ENCODE data around the gene EYS.

The EYS gene

GRCh38 chr6:64411226-64411625 is 1295.8 kb downstream of the EYS start:
- DNase-seq: no peak
- Histone ChIP-seq H3K18ac (ENCODE audit: low read depth in 1 of 2, low read length in 2 of 2) (no peak overlapping the region), H3K9me3 (ENCODE audit: control insufficient read depth, low read length) (peaks cover 6% of the 10 kb centered on the region), H2BK120ac (ENCODE audit: low read depth, low read length) (no peak overlapping the region), H3K4ac (ENCODE audit: low read depth in 1 of 2, low read length in 2 of 2) (no peak overlapping the region), H3K27me3 (ENCODE audit: control insufficient read depth in 1 of 2, insufficient read depth in 1 of 2, low read length in 2 of 2) (no peaks in the 10 kb centered on the region), H2AK5ac (ENCODE audit: low read length, severe bottlenecking) (no peak overlapping the region), H3K27ac (ENCODE audit: low read length, poor library complexity, severe bottlenecking) (no peak overlapping the region), H3K9ac (ENCODE audit: low read length) (peak overlapping the region; percentile 34), H3K4me3 (ENCODE audit: insufficient read depth in 1 of 2, low read depth in 1 of 2, low read length in 2 of 2) (no peak overlapping the region), H3K14ac (ENCODE audit: low read length in 2 of 2) (no peak overlapping the region), H3K36me3 (ENCODE audit: control insufficient read depth in 1 of 2, insufficient read depth in 2 of 2, low read depth in 1 of 2, low read length in 2 of 2) (no peaks in the 10 kb centered on the region), H4K91ac (ENCODE audit: low read length) (no peak overlapping the region), H3K23ac (ENCODE audit: low read length in 2 of 2) (no peak overlapping the region), H3K4me1 (ENCODE audit: control insufficient read depth, insufficient read depth, low read depth, low read length) (no peaks in the 10 kb centered on the region), H2BK5ac (ENCODE audit: low read depth, low read length, poor library complexity, severe bottlenecking) (no peak overlapping the region), H4K8ac (ENCODE audit: low read length) (no peak overlapping the region), H2BK15ac (ENCODE audit: low read depth, poor library complexity, severe bottlenecking) (no peak overlapping the region), H2BK12ac (ENCODE audit: low read length in 2 of 2) (no peak overlapping the region), H3K4me2 (ENCODE audit: low read length, poor library complexity, severe bottlenecking) (no peak overlapping the region), H2AFZ (ENCODE audit: low read depth, low read length) (no peak overlapping the region), H3K79me1 (replicated peaks; ENCODE audit: low read length, poor library complexity, severe bottlenecking) (no peaks in the 10 kb centered on the region)

GRCh38 chr6:64409948-64410347 is 1297.1 kb downstream of the EYS start:
- no peaks in the 10 kb centered on the region for H3K4me1 ChIP-seq (ENCODE audit: control insufficient read depth, insufficient read depth, low read depth, low read length)
- H2AK5ac ChIP-seq (ENCODE audit: low read length, severe bottlenecking): no peak overlapping the region
- no peak overlapping the region for H3K23ac ChIP-seq (ENCODE audit: low read length in 2 of 2)

GRCh38 chr6:64404396-64404795 is 1302.6 kb downstream of the EYS start:
- Histone ChIP-seq H3K9me3 (ENCODE audit: control insufficient read depth, low read length) (no peaks in the 10 kb centered on the region), H3K4me2 (ENCODE audit: low read length, poor library complexity, severe bottlenecking) (no peak overlapping the region), H3K27me3 (ENCODE audit: control insufficient read depth in 1 of 2, insufficient read depth in 1 of 2, low read length in 2 of 2) (no peaks in the 10 kb centered on the region), H3K14ac (ENCODE audit: low read length in 2 of 2) (no peak overlapping the region), H2AFZ (ENCODE audit: low read depth, low read length) (no peak overlapping the region), H4K8ac (ENCODE audit: low read length) (no peak overlapping the region), H3K9ac (ENCODE audit: low read length) (no peak overlapping the region), H2BK15ac (ENCODE audit: low read depth, poor library complexity, severe bottlenecking) (no peak overlapping the region), H3K79me1 (replicated peaks; ENCODE audit: low read length, poor library complexity, severe bottlenecking) (no peaks in the 10 kb centered on the region), H3K18ac (ENCODE audit: low read depth in 1 of 2, low read length in 2 of 2) (no peak overlapping the region), H2BK12ac (ENCODE audit: low read length in 2 of 2) (no peak overlapping the region), H3K4ac (ENCODE audit: low read depth in 1 of 2, low read length in 2 of 2) (no peak overlapping the region), H4K91ac (ENCODE audit: low read length) (no peak overlapping the region), H2BK120ac (ENCODE audit: low read depth, low read length) (no peak overlapping the region), H2BK5ac (ENCODE audit: low read depth, low read length, poor library complexity, severe bottlenecking) (no peak overlapping the region), H2AK5ac (ENCODE audit: low read length, severe bottlenecking) (no peak overlapping the region), H3K23ac (ENCODE audit: low read length in 2 of 2) (no peak overlapping the region), H3K4me1 (ENCODE audit: control insufficient read depth, insufficient read depth, low read depth, low read length) (no peaks in the 10 kb centered on the region), H3K27ac (ENCODE audit: low read length, poor library complexity, severe bottlenecking) (no peak overlapping the region), H3K4me3 (ENCODE audit: insufficient read depth in 1 of 2, low read depth in 1 of 2, low read length in 2 of 2) (no peak overlapping the region), H3K36me3 (ENCODE audit: control insufficient read depth in 1 of 2, insufficient read depth in 2 of 2, low read depth in 1 of 2, low read length in 2 of 2) (no peaks in the 10 kb centered on the region)
- no peak for DNase-seq
- 100% methylated on average over 2 of the region's 5 CpGs for WGBS

More at GRCh38 chr6:64409948-64410347, 1297.1 kb downstream of the EYS start:
- Histone ChIP-seq H2BK120ac (ENCODE audit: low read depth, low read length) (no peak overlapping the region), H2BK5ac (ENCODE audit: low read depth, low read length, poor library complexity, severe bottlenecking) (no peak overlapping the region), H2BK15ac (ENCODE audit: low read depth, poor library complexity, severe bottlenecking) (no peak overlapping the region), H3K9ac (ENCODE audit: low read length) (no peak overlapping the region), H3K9me3 (ENCODE audit: control insufficient read depth, low read length) (peaks cover 6% of the 10 kb centered on the region), H3K36me3 (ENCODE audit: control insufficient read depth in 1 of 2, insufficient read depth in 2 of 2, low read depth in 1 of 2, low read length in 2 of 2) (no peaks in the 10 kb centered on the region), H3K14ac (ENCODE audit: low read length in 2 of 2) (no peak overlapping the region), H3K4ac (ENCODE audit: low read depth in 1 of 2, low read length in 2 of 2) (no peak overlapping the region), H2BK12ac (ENCODE audit: low read length in 2 of 2) (no peak overlapping the region), H3K4me3 (ENCODE audit: insufficient read depth in 1 of 2, low read depth in 1 of 2, low read length in 2 of 2) (no peak overlapping the region), H3K4me2 (ENCODE audit: low read length, poor library complexity, severe bottlenecking) (no peak overlapping the region), H4K8ac (ENCODE audit: low read length) (no peak overlapping the region), H2AFZ (ENCODE audit: low read depth, low read length) (no peak overlapping the region), H3K27ac (ENCODE audit: low read length, poor library complexity, severe bottlenecking) (no peak overlapping the region), H3K79me1 (replicated peaks; ENCODE audit: low read length, poor library complexity, severe bottlenecking) (no peaks in the 10 kb centered on the region), H3K18ac (ENCODE audit: low read depth in 1 of 2, low read length in 2 of 2) (no peak overlapping the region), H3K27me3 (ENCODE audit: control insufficient read depth in 1 of 2, insufficient read depth in 1 of 2, low read length in 2 of 2) (no peaks in the 10 kb centered on the region), H4K91ac (ENCODE audit: low read length) (no peak overlapping the region)
- DNase-seq: no peak
- 92% methylated on average over 1 of the region's 1 CpG for WGBS

- H4K8ac ChIP-seq (ENCODE audit: low read length): no peak overlapping the region
- 71% methylated on average over 1 of the region's 2 CpGs for WGBS
- H3K14ac ChIP-seq (ENCODE audit: low read length in 2 of 2): no peak overlapping the region
- DNase-seq: no peak
- H2AFZ ChIP-seq (ENCODE audit: low read depth, low read length): no peak overlapping the region
- no peak overlapping the region for H2BK15ac ChIP-seq (ENCODE audit: low read depth, poor library complexity, severe bottlenecking)
- no peak overlapping the region for H3K27ac ChIP-seq (ENCODE audit: low read length, poor library complexity, severe bottlenecking)
- H2BK12ac ChIP-seq (ENCODE audit: low read length in 2 of 2): no peak overlapping the region
- no peak overlapping the region for H3K4me3 ChIP-seq (ENCODE audit: insufficient read depth in 1 of 2, low read depth in 1 of 2, low read length in 2 of 2)
- H3K36me3 ChIP-seq (ENCODE audit: control insufficient read depth in 1 of 2, insufficient read depth in 2 of 2, low read depth in 1 of 2, low read length in 2 of 2): no peaks in the 10 kb centered on the region
- no peak overlapping the region for H3K4ac ChIP-seq (ENCODE audit: low read depth in 1 of 2, low read length in 2 of 2)
- H3K79me1 ChIP-seq (replicated peaks; ENCODE audit: low read length, poor library complexity, severe bottlenecking): no peaks in the 10 kb centered on the region
- no peak overlapping the region for H3K4me2 ChIP-seq (ENCODE audit: low read length, poor library complexity, severe bottlenecking)
- no peak overlapping the region for H3K9ac ChIP-seq (ENCODE audit: low read length)
- H3K4me1 ChIP-seq (ENCODE audit: control insufficient read depth, insufficient read depth, low read depth, low read length): no peaks in the 10 kb centered on the region
- H2BK5ac ChIP-seq (ENCODE audit: low read depth, low read length, poor library complexity, severe bottlenecking): no peak overlapping the region
- H4K91ac ChIP-seq (ENCODE audit: low read length): no peak overlapping the region
- no peak overlapping the region for H2BK120ac ChIP-seq (ENCODE audit: low read depth, low read length)
- H3K23ac ChIP-seq (ENCODE audit: low read length in 2 of 2): no peak overlapping the region
- H3K18ac ChIP-seq (ENCODE audit: low read depth in 1 of 2, low read length in 2 of 2): no peak overlapping the region
- no peak overlapping the region for H2AK5ac ChIP-seq (ENCODE audit: low read length, severe bottlenecking)
- H3K27me3 ChIP-seq (ENCODE audit: control insufficient read depth in 1 of 2, insufficient read depth in 1 of 2, low read length in 2 of 2): no peaks in the 10 kb centered on the region
- no peaks in the 10 kb centered on the region for H3K9me3 ChIP-seq (ENCODE audit: control insufficient read depth, low read length)
These were observed 1323.7 kb downstream of the EYS start for GRCh38 chr6:64383277-64383676.

Measured in mesenchymal stem cell (in vitro differentiated cells and primary cell).